ENCODE measurements around the gene ECEL1.
"Not testable (repeated sequence)": the region's sequence is repeated elsewhere in the genome, so short reads cannot be mapped to it uniquely, and the experiment has no call there.

Gene ECEL1, protein sequence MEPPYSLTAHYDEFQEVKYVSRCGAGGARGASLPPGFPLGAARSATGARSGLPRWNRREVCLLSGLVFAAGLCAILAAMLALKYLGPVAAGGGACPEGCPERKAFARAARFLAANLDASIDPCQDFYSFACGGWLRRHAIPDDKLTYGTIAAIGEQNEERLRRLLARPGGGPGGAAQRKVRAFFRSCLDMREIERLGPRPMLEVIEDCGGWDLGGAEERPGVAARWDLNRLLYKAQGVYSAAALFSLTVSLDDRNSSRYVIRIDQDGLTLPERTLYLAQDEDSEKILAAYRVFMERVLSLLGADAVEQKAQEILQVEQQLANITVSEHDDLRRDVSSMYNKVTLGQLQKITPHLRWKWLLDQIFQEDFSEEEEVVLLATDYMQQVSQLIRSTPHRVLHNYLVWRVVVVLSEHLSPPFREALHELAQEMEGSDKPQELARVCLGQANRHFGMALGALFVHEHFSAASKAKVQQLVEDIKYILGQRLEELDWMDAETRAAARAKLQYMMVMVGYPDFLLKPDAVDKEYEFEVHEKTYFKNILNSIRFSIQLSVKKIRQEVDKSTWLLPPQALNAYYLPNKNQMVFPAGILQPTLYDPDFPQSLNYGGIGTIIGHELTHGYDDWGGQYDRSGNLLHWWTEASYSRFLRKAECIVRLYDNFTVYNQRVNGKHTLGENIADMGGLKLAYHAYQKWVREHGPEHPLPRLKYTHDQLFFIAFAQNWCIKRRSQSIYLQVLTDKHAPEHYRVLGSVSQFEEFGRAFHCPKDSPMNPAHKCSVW

DNA sequence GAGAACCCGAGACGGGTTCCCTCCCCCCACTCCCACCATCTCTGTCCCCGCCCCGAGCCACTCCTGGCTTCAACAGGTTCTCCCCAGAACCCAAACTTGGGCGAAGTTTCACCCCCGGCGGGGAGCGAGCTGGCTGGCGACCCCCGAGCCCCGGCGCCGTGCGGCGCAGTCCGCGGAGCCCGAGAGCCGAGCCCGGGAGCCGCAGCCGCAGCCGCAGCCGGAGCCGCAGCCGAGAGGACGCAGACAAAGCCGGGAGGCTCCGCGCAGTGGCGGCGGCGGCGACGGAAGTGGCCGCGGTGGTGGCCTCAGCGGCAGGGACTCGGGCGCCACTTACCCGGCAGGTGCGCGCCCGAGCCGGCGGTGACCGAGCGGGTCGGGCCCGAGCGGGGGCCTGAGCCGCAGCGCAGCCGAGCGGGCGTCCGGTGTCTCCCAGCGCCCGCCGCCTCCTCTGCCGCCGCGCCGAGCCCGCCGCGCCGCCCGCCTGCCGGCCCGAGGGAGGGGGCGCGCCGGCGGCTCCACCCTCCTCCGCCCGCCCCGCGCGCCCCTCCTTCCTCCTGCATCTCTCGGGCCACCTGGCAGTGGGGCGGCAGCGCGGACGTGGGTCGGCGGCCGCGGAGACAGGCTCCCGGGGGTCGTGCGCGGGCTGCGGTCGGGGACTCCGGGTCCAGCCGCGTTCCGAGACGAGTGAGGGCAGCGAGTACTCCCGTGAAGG lies at the start of gene ECEL1:
ECEL1 (minus strand) TSS at position 450 of the 712 bp plus-strand sequence. CDS start 1,181 bp downstream, outside the sequence.
- no peak for FAIRE-seq
- DNase-seq (ENCODE audit: low spot score): no peak

DNA sequence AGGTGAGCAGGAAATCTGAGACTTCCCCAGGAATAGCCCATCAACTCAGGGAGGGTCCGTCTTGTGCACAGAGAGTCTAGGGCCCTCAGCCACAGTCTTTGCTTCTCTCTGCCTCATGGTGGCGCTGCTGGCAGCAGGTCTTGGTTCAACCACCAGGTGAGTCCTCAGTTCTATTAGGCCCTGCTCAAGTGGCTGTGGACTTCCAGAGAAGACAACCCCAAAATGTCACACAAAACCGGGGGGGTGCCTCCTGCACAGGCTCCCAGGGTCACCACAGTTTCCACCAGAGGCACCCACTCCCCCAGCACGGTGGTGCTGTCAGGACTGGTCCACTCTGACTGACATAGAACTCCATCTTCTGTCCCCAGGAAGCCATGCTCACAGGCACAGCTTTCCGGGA lies 49.4 kb upstream of the ECEL1 start:
- FAIRE-seq: no peak
- DNase-seq (ENCODE audit: low spot score): no peak

DNA sequence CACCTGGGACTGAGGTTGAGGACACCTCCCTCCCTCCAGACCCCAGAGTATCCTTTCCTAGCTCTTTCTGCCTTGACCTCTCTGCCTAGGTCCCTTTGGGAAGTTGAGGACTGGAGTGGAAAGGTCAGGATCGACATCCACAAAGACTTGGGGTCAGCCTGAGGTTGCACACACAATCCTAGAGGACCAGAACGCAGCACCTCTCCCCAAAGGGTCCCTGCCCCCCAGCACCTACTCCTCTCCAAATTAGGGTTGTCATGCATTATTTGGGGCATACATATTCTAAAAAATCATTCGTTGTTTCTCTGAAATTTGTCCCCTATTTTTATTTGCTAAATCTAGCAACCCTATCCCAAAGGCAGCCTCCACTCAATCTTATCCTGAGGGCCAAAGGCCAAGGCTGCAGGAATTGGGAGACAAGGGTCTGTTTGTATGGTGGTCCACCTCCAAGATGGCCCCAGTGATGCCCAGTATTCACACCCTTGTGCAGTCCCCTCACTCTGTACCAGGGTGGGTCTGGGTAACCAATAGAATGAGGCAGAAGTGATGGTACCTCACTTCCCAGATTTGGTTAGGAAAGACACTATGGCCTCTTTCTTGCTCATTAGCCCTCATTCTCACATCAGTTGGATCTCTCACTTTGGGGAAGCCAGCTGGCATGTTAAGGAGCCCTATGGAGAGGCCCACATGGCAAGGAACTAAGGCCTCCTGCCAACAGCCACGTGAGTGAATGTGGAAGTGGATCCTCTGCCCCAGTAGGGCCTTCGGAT lies 48.3 kb upstream of the ECEL1 start:
- no peak for FAIRE-seq
- no peak for DNase-seq (ENCODE audit: low spot score)

DNA sequence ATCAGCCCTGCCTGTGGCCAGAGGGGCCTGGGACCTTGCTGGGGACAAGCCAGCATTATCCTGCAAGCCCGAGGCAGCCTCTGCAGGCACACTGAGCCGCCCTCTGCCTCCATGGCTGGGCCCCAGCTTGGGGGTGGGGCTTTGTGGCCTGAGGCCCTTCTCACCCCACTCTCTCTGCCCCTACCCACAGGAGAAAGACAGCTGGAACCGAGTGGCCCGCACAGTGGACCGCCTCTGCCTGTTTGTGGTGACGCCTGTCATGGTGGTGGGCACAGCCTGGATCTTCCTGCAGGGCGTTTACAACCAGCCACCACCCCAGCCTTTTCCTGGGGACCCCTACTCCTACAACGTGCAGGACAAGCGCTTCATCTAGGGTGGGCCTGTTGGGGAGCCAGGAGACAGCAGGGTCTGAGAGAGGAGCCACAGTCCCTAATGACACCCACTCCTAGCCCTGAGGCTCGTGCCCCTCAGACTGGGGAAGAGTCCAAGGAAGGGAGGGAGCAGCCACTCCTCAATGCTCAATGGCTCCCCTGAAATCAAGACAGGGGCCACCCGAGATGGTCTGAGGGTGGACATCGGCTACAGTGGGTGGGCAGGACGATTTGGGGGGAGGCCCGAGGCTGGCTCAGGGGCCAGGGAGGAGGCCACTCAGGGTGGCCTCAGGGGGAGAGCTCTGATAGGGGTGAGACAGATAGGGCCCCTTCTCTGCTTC lies 47.5 kb upstream of the ECEL1 start:
- no peak for DNase-seq (ENCODE audit: low spot score)
- no peak for FAIRE-seq

DNA sequence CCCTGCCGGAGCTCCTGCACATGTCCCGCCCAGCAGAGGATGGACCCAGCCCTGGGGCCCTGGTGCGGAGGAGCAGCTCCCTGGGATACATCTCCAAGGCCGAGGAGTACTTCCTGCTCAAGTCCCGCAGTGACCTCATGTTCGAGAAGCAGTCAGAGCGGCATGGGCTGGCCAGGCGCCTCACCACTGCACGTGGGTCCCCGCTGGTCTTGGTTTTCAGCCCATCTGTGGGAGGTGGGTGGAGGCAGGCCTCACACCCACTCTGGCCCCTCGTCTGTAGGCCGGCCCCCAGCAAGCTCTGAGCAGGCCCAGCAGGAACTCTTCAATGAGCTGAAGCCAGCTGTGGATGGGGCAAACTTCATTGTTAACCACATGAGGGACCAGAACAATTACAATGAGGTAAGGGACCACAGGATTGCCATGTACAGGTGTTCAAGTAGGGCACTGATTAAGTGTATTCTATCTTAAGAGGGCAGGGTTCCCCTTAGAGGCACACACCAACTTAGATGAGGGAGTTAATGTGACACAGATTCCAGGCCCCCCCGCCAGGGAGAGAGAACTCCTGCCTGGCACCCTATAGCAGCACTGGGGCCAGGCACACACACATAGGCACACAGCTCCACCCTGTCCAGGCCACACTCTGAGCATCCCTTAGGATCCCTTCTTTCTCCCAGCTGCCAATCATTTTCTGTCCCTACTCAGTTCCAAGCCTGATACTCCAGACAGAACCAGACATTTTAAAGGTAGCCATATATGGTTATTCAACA lies 46.5 kb upstream of the ECEL1 start:
- DNase-seq (ENCODE audit: low spot score) (no peak), FAIRE-seq (no peak)

DNA sequence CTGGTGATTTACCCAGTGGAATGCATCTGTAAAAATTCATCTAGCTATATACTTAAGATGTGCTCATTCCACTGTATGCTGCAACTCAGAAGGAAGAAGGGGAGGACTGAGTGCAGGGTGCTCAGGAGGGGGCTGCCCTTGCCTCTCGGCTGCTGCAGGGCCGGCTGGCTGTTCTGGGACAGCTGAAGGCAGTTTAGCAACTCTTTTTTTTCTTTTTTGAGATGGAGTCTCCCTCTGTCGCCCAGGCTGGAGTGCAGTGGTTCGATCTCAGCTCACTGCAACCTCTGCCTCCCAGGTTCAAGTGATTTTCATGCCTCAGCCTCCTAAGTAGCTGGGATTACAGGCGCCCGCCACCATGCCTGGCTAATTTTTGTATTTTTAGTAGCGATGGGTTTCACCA lies 45.2 kb upstream of the ECEL1 start:
- not testable (repeated sequence) for FAIRE-seq; DNase-seq (ENCODE audit: low spot score)

DNA sequence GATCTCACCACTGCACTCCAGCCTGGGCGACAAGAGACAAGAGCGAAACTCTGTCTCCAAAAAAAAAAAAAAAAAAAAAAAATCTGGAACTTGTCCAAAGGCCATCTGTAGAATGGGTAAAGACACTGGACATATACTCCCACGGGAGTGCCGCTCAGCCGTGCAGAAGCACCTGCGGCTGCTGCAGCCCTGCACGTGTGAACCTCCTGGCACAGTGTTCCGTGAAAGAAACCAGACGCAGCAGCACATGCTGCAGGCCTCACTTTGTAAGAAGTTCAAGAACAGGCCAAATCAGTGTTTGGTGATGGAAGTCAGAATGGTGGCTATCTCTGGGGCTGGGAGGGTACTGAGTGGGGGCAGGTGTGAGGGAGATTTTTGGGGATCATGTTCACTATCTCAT lies 44.8 kb upstream of the ECEL1 start:
- DNase-seq (ENCODE audit: low spot score): no peak
- FAIRE-seq: no peak

DNA sequence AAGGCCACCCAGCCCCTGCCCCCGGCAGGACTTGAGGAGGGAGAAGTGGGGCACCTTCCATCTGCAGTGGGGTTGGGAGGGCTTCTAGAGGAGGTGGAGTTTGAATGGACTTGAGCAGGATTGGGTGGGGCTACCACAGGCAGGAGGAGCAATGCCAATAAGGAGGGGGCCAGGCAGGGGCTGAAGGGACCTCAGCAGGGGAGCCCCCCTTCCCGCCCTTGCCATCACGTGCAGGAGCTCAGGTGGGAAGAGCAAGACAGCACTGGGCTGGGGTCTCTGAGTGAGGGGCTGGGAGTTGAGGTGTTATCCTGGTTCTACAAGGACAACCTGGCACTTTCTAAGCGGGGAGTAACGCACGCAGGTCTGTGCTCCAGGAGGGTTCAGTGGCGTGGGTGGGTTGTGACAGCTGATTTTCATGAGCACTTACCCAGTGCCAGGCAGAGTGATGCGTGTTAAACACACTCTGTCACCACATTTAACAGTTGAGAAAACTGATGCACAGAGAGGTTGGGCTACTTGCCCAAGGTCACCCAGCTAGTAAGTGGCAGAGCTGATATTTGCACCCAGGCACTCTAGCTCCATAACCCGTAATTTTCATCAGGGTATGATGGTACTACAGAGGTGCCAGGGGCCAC lies 43.1 kb upstream of the ECEL1 start:
- FAIRE-seq (no peak), DNase-seq (ENCODE audit: low spot score) (no peak)

DNA sequence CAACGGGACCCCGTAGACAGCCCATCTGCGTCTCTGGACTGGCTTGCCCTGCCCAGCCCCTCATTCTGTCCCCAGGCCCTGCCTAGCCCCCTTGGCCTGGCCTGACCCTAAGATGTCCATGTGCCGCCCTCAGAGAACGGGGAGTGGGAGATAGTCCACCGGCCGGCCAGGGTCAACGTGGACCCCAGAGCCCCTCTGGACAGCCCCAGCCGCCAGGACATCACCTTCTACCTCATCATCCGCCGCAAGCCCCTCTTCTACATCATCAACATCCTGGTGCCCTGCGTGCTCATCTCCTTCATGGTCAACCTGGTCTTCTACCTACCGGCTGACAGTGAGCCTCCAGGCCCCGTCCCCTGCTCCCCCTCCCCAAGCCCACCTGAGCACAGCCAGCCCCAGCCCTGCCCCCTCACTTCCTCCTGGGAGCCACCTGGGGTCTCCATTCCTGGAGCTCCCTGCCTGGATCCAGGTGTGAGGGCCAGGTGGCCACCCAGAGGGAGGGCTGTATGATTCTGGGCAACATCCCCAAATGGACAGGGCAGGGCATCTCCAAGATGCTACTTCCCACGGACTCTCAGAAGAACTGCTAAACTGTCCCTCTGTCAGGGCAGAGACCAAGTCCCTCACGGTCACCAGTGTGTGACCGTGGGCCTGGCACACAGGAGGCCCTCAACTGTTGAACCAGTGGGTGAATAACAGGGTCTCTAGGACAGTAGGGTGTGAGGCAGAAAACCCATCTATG lies 42.3 kb upstream of the ECEL1 start:
- FAIRE-seq (no peak), DNase-seq (ENCODE audit: low spot score) (no peak)

DNA sequence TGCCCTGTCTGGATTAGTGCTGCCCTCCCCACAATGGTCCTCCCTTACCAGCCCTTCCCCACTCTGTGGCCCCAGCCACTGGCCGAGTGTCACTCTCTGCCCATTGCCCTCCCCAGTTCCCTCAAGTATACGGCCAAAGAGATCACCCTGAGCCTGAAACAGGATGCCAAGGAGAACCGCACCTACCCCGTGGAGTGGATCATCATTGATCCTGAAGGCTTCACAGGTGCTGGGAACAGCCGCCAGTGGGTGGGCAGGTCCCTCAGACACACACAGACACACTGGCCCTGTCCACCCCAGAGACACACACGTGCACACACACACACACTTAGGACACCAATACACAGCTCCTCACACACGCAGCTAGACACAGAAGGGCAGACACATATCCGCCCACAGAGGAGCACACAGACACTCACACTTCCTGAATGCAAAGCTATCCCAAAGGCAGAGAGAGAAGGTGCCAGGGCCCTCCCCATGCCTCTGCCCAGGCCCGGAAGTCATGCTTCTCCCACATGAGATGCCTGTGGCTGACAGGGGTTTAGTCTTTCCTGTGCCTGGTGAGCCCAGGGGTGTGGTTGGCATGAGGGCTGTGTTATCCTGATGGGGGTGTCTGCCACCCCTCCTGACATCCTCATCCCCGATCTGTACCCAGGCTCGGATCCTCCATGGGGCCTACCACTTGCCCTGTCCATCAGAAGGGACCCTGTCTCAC lies 41.3 kb upstream of the ECEL1 start:
- FAIRE-seq (no peak), DNase-seq (ENCODE audit: low spot score) (no peak)

DNA sequence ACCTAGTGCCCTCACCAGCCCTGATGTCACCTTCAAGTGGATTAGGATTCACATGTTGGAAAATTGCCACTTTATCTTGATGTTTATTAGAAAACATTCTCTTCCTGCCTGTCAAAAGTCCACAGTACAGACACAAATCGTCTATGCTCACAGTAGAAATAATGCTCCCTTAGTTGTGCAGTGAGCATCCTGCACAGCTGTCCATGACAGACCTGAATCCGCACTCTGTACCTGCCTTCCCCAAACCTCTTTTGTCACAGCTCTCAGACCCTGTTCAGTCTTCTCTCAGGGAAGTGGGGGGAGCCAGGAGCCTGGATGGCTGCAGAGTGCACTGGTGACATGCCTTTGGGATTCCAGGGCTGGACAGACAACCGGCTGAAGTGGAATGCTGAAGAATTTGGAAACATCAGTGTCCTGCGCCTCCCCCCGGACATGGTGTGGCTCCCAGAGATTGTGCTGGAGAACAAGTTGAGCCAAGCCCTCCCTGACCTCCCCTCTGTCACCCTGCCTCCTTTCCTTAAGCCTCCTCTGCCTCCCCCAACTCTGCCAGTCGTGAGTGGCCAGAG lies 40.4 kb upstream of the ECEL1 start:
- no peak for FAIRE-seq
- no peak for DNase-seq (ENCODE audit: low spot score)

DNA sequence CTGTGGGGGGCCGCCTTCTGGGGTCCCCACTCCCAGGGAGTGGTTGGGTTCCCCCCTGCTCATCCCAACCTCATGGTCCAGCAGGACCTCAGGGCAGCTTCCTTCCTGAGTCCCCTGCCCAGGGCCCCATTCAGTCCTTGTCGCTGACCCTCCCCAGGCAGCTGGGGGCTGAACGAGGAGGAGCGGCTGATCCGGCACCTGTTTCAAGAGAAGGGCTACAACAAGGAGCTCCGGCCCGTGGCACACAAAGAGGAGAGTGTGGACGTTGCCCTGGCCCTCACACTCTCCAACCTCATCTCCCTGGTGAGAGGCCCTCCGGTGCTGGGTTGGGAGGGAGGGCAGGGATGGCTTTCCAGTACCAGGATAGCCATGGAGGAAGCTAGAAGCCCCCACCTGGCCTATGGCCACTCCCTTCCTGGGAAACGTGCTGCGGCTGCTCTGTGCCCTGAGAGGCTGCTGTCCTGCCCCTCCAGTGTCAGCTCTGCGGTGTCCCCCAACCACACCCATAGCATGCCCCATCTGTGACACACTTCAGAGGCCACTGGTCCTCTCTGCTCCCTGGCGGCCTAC lies 38.8 kb upstream of the ECEL1 start:
- DNase-seq (ENCODE audit: low spot score) (no peak), FAIRE-seq (no peak)

DNA sequence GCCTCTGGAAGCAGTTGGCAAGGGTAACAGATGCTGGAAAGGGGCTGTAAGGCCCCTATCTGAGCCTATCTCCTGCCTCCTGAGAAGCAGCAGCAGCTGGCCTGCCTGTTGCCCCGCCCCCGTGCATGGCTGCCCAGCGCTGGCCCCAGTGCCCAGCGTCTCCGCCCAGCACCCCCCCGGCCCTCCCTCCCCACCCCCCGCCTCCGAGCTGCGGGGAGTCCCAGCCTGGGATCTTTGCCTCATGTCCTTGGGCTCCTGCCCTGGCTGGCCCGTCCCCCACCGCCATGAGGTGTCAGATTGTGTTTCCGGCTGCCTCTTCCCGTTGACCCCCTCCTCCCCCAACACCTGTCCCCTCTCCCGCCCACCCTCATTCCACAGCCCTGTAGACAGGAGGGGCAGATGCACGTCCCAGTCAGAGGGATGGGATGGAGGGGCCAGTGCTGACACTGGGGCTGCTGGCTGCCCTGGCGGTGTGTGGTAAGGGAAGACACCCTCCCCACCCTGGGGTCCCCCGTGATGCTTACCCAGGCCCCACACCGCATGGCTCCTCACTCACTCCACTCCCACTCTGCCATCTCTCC lies 38.2 kb upstream of the ECEL1 start, which contains the start of gene CHRND:
CHRND (plus strand) TSS at position 370 of the 581 bp plus-strand sequence; CDS start at position 426, 56 bp downstream.
- no peak for DNase-seq (ENCODE audit: low spot score)
- no peak for FAIRE-seq

DNA sequence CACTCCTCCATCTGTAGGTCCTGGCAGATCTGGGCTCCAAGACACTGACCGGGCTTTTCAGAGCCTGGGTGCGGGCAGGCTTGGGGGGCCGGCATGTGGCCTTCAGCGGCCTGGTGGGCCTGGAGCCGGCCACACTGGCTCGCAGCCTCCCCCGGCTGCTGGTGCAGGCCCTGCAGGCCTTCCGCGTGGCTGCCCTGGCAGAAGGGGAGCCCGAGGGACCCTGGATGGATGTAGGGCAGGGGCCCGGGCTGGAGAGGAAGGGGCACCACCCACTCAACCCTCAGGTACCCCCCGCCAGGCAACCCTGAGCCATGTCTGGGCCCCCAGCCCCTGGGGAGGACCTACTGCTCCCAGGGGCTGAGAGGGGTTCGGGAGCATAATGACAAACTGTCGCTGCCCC lies 37.6 kb upstream of the ECEL1 start:
- no peak for DNase-seq (ENCODE audit: low spot score)
- FAIRE-seq: no peak

DNA sequence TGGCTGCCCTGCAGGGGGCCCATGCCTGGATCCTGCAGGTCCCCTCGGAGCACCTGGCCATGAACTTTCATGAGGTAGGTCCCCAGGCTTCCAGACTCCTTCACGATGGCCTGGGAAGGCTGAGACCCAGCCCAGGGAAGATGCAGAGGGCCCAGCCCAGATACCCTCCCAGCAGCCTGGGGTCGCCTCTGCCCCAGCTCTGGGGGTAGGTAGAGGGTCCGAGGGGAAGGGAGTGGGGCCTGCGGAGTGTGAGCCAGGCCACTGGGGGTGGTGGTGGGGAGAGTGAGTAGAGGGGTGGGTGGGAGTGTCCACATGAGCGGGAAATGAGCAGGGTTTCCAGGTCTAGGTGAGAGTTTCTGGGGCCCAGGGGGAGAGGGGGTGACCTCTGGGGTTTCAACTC lies 37.1 kb upstream of the ECEL1 start:
- FAIRE-seq: no peak
- no peak for DNase-seq (ENCODE audit: low spot score)

DNA sequence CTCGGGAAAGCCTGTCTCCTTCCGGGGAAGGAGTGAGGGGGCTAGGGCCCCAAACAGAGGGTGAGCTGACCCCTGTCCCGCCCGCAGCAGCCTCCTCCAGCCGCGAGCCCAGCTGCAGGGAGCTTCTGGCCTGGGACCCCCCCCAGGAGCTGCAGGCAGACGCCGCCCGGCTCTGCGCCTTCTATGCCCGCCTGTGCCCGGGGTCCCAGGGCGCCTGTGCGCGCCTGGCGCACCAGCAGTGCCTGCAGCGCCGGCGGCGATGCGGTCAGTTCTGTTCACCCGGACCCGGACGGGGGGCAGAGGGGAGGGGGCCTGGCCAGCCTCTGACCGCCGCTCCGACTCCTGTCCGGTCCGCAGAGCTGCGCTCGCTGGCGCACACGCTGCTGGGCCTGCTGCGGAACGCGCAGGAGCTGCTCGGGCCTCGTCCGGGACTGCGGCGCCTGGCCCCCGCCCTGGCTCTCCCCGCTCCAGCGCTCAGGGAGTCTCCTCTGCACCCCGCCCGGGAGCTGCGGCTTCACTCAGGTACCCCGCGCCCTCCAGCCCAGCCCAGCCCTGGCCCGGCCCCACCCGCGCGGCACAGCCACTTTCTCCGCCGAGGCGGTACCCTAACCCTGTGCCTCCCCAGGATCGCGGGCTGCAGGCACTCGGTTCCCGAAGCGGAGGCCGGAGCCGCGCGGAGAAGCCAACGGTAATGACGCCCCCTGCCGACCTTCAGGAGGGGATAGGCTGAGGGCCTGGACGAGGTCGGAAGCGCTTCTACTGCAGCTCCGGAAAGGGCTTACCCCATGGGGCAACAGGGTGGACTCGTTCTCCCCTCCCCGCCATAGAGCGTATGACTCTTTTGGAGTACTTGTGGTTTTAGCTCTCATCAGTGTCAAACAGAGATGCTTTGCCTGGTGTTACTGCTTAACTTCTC lies 36.3 kb upstream of the ECEL1 start:
- no peak for FAIRE-seq
- DNase-seq (ENCODE audit: low spot score): peak; percentile 8

All from RCC 7860 (cell line).